HG02642 (cell line): Measurements from ENCODE around the gene OTOF.

Source experiments
- ATAC-seq: cut with Tn5 transposase; IDR thresholded peaks from one replicate; pipeline ENCODE4 v1.9.1; 2021; ENCODE audit warnings: mild to moderate bottlenecking; ENCODE audit not compliant: unreplicated experiment, poor library complexity

Gene OTOF

DNA sequence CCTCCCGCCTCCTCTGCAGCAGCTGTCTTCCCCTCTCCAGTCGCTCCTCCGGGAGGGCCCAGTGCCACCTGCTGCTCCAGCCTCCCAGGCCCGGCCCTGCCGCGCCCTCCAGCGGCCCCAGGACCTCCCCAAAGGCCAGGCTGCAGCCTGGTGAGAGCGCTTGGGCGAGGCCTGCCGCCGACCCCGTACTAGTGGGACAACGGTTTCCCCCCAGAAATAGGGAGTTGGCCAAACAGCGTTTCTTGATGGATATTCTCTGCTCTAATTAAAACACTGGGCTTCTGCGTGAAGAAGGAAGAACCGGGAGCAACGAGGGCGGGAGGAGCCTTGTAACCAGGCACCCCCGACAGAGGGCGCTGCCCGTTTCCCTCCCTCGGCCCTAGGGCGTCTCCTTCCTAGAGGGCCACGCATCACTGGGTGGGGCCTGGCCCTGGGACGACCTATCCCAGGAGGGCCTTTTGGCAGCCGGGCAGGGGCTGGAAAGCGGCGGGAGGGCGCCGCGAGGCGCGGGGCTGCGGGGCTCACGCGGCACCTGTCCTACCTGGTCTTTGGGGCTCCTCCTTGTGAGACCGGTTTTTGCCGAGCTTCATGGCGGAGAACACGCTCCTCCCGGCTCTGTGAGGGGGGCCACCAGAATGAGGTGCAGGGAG lies 25.4 kb upstream of the OTOF start:
- peak; percentile 79 for ATAC-seq

DNA sequence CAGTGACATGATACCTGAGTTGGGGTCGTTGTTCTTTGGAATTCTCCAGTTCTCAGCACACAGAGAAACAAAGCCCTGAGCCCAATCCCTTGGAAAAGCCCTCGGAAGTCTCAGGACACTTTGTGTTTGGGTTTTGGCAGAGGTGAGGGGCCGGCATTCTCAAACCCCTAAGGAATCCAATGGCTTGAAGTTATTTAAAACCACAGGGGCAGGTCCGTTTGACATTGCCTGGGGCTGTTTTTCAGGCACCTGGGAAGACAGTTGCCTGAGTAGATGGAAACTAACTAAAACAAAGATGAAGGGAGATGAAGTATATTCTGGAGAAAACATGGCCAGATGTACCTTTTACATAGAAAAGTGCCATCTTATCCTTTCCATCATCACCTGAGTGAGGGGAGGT lies 22.5 kb upstream of the OTOF start:
- ATAC-seq: no peak

DNA sequence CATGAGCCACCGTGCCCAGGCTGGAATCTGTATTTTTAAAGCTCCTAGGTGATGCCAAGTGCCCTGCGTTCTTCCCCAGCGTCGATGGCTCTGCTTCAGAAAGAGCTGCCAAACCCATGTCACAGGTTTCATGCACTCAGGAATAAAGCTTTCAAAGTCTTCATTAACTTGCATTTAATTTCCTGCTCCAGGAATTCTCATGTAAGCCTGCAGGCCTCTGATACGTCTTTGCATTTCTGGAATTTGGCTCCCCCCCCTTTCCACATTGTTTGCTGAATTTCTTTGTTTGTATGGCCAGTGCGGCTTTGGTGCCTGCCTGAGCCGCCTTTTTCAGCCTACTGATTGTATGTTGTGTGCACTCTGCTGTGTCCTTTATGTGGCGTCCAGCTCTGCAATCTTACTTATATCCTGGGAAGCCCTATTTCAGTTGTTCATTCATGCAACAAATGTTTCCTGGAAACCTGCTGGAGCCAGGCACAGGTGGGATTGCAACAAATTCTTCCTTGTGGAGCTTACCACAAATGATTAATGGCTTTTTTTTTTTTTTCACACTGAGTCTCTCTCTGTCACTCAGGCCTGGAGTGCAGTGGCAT lies 17.9 kb upstream of the OTOF start:
- ATAC-seq: no peak

DNA sequence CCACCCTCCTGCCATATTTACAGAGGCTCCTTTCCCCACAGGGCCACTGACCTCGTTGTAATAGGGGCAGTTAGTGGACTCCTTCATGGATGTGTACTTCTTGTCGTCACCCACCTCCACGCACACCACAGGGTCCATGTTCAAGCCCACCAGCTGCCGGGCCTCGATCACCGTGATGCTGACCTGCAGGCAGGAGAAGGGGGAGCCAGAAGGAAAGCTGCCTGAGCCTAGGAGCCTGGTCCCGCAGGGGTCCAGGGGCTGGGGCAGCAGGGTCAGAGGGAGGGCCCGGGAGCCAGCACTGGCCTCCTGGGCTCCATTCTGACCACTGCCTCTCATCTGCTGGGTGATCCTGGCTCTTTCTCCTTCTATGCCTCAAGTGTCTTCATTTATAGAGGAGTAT lies 17.0 kb upstream of the OTOF start:
- ATAC-seq: no peak

DNA sequence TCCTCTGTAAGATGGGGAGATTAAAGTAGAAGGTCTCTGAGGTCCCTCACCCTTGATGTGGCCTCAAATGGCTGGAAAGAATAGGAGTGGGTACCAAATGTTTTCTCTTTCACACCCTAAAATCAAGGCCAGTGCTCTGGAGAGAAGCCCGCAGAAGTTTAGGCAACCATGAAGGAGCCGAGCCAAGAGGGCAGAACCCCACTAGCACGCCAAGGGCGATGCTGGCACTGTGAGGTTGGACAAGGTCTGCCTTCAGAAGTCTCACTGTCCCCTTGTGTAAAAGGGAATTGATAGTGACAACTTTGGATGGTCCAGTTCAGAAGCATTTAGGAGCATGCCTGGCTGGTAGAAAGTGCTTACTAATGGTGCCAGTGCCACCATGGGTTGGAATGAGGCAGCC lies 16.3 kb upstream of the OTOF start:
- no peak for ATAC-seq

DNA sequence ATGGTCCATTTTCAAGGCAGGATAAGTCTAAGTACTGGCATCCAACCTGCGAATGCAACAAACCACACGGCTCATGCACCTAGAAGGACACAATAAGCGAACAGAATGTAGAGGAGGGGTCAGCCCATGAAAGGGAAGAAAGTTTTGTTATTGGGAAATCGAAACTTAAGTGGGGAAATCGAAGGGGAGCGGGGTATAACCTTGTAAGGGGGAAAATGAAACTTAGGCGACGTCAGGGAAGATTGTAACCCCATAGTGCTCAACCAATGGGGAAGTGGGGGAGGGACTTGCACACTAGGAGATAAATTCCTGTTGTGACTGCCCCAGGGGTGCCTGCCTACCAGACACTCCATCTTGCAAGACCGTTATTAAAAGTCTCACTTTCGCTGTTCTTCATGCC lies 15.6 kb upstream of the OTOF start:
- ATAC-seq: no peak

DNA sequence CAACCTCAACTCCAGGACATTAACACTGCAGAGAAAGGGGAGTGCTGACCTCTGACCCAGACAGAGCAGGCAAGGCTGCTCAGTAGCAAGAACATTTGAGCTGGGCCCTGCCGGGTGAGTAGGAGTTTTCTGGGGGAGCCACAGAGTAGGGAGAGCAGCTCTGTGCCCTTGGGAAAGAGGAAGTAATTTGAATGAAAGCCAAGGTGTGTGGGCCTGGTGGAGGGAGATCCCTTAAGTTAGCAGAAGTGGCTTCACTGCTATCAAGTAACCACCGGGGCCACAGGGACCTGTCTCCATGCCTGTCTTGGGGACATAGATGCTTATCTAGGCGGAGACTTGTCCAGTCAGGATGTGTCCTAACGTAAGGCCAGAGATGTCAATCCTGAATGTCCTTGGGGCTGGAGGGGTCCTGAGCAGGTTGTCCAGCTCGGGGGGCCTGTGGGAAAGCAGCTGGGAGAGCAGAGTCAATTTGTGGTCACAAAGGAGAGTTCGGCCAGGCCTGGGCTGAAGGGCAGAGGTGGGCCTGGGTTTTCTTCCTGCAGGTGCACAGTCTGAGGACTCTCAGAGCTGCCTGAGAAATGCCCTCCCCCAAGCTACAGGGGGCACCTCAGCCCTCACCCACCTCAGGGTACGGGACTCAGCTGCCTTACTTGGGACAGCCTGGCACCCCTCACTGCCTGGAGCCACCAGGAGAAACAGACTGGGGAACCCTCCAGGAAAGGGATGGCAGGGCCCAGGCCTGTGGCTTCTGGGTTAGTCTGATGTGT lies 15.0 kb upstream of the OTOF start:
- ATAC-seq: no peak

DNA sequence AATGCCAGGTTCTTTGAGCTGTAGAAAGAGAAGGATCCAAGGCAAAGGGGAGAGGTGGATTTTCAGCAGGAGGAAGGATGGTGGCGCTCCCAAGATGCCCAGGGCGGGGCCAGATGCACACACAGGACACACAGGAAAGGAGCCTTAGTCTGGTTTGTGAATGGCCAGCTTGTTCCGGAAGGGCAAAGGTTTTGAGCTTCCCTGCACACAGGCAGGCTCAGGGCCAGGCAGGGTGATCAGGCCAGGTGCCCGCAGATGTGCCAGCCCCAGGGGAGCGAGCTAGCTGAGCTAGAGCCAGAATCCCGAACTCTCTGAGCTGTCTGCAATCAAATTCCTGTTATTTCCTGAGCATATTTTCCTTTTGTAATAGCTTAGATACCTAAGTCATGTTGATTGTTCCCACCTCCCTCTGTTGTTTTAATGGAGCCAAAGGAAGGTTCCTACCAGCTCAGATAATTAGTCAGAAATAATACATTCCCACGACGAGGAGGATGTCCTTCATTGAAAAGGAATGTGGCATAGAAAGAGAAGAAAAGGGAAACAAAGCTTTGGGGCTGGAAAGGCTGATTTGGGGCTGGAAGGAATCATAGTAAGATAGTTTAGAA lies 13.7 kb upstream of the OTOF start:
- ATAC-seq: no peak

DNA sequence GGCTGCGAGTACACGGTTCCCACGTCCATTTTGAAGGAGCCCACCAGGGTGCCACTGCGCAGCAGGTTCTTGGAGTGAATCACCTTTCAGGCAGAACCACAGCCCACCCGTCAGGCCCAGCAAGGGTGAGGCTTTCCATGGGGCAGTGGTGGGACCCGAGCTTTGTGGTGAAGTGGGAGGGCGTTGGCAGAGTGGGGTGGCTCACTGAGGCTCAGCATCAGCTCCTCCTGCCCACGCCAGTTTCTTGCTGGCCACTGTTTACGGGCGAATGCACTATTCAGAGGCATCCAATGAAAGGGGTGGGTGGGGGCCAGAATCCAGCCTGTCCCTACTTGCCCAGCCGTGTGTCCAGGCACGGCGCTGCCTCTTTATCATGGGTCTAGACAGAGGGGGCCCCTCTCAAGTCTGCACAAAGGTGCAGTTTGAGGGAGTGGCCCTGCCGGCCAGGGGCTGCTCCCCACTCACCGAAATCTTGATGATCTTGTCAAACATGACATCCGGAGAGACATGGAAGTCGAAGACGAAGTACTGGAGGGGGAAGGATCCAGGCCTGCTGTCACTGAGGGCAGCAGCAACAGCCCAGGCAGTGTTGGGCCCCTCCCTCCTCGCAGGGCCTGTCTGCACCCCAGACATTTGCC lies 11.4 kb upstream of the OTOF start:
- no peak for ATAC-seq

DNA sequence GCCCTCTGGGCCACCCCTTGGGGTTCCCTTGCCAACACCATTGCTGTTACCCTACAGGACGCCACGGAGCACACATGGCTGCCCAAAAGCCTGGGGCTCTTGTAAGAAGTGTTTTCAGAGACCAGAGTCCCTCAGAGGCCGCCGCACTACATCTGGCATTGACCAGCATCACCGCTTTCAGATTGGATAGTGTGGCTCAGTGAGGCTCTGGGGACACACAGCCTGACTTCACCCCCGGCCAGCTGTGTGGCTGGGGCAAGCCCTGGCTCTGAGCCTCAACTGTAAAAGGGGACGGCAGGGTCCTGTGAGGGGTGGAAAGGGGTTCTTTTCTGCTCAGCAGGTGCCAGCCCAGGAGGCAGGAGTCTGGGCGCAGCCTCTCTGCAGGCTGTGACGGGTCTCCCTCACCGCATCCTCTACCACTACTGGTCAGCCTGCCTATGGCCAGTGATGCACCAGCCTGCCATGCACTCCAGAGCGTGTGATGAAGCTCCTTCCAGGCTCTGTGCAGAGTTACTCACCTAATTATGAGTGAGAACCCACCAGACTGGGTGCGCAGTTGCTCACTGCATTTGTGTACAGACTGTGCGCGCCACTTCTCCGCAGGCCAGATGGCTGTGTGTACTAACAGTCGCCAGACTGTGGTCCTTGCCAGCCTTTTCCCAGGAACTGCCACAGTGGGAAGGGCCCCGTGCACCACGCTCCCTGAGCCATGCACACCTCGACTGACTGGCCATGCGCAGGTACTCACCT lies 10.7 kb upstream of the OTOF start:
- no peak for ATAC-seq

DNA sequence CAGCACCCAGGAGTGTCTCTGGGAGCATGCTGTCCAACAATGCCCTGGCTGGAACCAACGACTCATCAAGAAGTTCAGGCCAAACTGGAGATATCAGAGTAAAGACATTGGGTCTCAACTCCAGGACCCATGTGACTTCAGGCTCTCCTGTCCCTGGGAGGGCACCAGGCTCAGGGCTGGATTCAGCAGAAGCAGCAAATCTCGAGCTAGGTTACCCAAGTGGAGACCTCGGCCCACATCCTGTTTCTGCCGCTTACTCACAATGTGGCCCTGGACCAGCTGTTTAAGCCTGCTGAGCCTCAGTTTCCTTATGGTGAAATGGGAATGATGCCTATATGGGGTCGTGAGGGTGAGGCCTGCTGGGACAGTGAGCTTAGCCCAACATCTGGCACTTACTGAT lies 9.3 kb upstream of the OTOF start:
- no peak for ATAC-seq

DNA sequence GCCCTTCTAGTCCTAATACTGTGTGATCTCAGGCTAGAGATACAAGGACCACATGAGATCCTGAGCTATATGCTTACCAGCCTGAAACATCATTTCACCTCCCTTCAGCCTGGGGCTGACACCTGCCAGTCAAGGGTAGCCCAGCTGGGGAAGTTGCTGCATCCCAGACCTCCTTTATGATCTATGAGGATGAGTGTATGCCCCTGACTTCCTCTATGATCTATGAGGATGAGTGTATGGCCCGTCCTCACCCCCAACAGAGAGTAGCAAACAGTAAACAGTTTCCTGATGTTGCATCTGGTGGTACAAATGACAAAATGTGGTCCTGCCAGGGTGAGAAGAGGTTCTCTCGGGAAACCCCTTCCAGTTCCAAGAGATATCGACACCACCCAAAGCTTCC lies 8.9 kb upstream of the OTOF start:
- ATAC-seq: no peak

DNA sequence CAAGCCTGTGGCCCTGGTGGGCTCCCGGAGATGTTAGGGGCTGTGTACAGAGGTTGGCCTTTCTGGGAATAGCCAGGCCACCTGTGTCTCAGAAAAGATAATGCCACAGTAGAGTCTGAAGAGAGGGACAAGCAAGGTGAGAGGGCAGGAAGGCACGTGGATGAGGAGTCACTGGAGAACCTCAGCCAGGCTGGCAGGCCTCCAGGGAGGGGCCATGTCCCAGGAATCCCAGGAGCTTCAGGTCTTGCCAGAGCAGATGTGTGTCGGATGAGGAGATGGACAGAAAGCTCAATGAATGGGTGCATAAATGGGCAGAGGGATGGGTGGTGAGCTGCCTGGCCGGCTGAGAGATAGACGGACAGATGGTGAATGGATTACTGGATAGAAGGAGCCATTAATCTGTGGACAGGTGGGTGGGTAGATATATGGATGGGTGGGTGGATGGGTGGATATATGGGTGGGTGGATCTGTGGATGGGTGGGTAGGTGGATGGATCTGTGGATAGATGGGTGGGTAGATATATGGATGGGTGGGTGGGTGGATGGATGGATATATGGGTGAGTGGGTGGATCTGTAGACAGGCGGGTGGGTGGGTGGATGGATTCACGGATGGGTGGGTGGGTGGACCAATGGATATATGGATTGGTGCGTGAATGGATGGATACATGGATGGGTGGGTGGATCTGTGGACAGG lies 7.9 kb upstream of the OTOF start:
- no peak for ATAC-seq

DNA sequence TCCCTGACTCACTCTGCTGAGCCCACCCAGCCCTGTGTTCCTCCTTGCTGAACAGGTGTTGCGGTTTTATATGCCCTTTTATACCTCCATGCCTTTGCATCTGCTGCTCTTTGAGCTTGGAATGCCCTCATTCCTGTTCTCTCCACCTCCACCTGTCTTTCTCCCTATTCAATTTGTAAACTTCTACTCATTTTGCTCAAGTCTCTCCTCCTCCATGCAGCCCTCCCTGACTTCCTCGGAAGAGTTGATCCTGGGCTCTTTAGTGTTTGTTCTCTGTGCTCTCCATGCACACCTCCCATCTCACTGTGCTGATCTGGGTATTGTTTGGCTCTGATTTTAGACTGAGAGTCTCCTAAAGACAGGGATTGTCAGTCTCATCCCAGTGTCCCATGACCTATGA lies 7.2 kb upstream of the OTOF start:
- no peak for ATAC-seq

DNA sequence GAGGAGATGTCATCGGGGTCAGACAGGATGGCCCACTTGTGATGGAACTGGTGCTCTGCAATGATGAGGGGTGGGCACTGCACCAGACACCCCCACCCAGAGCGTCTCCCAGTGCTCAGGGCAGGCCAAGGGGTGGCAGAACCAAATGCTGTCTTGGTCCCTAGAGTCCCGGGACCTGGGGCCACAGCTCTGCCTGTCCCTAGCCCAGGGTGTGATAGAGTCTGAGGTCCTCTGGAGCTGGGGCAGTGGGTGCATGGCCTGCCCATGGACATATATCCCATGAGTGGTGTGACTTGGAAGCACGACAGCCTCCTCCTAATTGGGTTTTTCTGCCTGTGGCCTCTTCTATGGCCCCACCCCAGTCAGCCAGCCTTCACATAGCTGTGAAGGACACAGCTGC lies 6.7 kb upstream of the OTOF start:
- no peak for ATAC-seq

DNA sequence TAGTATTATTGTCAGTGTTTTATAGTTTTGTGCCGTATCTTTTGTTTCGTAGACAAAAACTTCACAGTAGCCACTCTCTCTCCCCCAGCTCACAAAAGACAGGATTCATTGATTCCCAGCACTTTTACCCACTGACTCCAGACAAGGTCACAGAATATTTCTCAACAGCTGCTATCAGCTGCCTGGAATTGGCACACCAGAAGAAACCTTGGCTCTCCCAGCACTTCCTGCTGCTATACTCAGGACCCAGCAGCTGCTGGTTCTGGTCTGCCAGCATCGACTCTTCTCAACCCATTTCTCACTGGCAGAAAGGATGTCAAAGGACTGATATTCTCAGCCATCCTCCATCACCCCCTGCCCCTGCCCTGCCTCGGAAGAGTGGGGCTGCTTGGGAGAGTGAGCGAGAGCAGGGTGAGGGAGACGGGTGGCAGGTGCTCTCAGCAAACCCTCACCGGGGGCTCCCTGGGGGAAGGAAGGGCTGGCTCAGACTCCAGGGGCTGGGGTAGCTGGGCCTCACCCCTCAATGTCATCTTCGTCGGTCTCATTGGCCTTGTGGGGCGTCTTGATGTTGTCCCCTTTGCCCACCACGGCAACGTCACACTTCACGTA lies 6.1 kb upstream of the OTOF start:
- ATAC-seq: no peak

DNA sequence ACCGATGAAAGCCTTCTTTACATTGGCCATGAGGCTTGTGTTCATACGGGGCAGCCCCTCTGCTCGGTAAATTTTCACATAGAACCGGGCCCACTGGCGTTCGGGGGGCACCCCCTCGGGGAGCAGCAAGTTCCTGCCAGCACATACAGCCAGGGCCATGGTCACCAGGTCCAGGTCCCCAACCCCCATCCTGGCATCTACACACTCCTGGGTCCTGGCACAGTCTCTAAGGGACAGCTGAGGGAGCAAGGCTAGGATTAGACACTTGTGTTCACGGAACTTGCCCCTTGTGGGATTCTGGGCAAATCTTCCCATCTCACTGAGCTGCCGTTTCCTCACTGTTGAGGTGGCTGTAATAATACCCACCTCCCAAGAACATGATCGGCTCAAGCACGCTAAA lies 5.6 kb upstream of the OTOF start:
- ATAC-seq: no peak

DNA sequence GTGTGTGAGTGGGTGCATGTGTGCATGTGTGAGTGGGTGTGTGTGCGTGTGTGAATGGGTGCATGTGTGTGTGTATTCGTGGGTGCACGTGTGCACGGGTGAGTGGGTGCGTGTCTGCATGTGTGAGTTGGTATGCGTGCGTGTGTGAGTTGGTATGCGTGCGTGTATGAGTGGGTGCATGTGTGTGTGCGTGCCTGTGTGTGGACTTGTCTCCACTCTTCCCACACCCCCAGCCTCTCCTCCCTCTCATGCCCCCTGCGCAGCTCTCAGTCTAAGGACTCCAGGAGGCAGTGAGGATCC lies 5.1 kb upstream of the OTOF start:
- ATAC-seq: no peak

DNA sequence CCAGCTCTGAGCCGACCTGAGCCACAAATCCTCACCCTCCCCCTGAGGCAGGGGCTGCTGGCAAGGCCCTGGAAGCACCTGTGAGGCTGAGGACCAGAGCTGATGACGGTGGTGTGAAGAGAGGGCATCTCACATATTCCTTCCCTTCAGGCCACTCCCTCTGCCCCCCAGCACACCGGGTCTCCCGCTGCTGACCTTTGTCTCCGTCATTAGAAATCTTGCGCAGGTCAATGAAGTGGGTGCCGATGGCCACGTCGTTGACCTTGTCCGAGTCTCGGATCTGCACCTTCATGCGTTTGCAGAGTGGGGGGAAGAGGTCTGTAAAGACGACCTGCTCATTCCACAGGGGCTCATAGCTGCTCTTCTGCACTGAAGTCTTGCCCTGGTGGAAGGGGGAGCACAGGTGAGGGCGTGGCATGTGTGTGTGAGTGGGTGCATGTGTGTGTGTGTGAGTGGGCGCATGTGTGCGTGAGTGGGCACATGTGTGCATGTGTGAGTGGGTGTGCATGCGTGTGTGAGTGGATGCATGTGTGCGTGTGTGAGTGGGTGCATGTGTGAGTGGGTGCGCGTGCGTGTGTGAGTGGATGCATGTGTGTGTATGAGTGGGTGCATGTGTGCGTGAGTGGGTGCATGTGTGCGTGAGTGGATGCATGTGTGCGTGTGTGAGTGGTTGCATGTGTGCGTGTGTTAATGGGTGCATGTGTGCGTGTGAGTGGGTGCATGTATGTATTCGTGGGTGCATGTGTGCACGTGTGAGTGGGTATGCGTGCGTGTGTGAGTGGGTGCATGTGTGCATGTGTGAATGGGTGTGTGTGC lies 4.5 kb upstream of the OTOF start:
- no peak for ATAC-seq
